GM21528 (cell line): ENCODE data around the gene HK3.

Experiments
- ATAC-seq: cut with Tn5 transposase; IDR thresholded peaks from one replicate; pipeline ENCODE4 v1.9.1; 2021; ENCODE audit warnings: mild to moderate bottlenecking, moderate library complexity; ENCODE audit not compliant: unreplicated experiment, low FRiP score

Gene HK3

GRCh38 chr5:176886336-176887251 lies 12.6 kb downstream of the HK3 start:
- ATAC-seq = no peak

GRCh38 chr5:176884571-176884890 lies 14.6 kb downstream of the HK3 start:
- no peak for ATAC-seq

- ATAC-seq = no peak
Measured at GRCh38 chr5:176883700-176884570, 15.2 kb downstream of the HK3 start.

- ATAC-seq = no peak
Measured at GRCh38 chr5:176882567-176882903, 16.6 kb downstream of the HK3 start.

- no peak for ATAC-seq
Measured at GRCh38 chr5:176881816-176882566, 17.2 kb downstream of the HK3 start.

- ATAC-seq = no peak
Measured at GRCh38 chr5:176881021-176881749, 18.0 kb downstream of the HK3 start.

GRCh38 chr5:176880366-176881020 lies 18.7 kb downstream of the HK3 start:
- no peak for ATAC-seq

- no peak for ATAC-seq
Measured at GRCh38 chr5:176879663-176880361, 19.3 kb downstream of the HK3 start.

GRCh38 chr5:176878906-176879662 lies 20.1 kb downstream of the HK3 start:
- ATAC-seq = no peak

- no peak for ATAC-seq
Measured at GRCh38 chr5:176878463-176878862, 20.7 kb downstream of the HK3 start.

GRCh38 chr5:176877793-176878331 lies 21.3 kb downstream of the HK3 start:
- no peak for ATAC-seq

- no peak for ATAC-seq
Measured at GRCh38 chr5:176876506-176877431, 22.4 kb downstream of the HK3 start.

- no peak for ATAC-seq
Measured at GRCh38 chr5:176875783-176876505, 23.2 kb downstream of the HK3 start.

GRCh38 chr5:176875014-176875550 lies 24.1 kb downstream of the HK3 start:
- ATAC-seq = no peak

- ATAC-seq = no peak
Measured at GRCh38 chr5:176874198-176874780, 24.9 kb downstream of the HK3 start.
